Measurements from ENCODE around the gene MYRF. TPM values are rescaled to one million over a fixed set of nuclear protein-coding genes. Genes with fewer than 3 reads are reported as not detected.

MYRF gene
- total RNA-seq, 2 experiments from 2014 or later, result 0.19 to 1.1 TPM

DNA sequence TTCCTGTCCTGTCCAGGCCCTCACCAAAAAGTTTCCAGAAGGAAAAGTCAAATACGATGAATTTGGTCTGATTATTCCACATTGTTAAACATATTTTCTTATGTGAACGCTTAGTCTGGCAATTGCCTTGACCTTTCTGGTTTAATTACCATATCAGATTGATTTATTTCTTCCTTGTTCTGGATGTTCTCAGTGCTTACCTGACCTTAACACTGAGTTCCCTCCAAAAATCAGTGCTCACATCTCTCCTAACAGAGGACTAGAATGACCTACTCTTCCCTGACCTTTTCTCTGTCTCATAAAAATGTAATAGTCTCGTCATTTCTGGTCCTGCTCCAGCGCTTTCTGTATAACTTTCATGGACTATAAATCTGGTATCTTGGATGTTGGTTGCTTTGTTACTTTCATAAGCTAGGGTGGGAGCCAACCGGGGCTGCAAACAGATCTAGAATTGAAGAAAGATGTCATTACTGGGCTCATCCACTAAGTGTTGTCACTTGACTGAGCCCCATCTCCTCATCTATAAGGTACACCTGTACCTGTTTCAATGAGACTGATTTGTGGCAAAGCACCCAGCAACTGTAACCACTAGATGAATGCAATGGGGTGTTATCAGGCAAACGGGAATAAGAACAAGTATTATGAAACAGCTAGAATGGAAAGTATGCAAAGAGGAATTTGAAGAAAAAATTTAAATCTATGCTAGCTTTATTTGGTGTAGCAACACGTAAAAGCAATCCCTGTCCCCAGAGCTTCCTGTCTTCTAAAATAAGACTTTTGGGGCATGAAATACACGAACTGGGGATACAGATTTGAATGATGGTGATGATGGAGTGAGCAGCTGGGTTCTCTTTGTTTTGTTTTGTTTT lies 78.0 kb downstream of the MYRF start:
- no peaks in the 10 kb centered on the region for H3K9me3 ChIP-seq (ENCODE audit: low read length)
- no peaks in the 10 kb centered on the region for H4K20me1 ChIP-seq (ENCODE audit: insufficient read depth, low read length)
- no peak overlapping the region; the same call in 1 of the 2 replicates for H3K4me2 ChIP-seq (ENCODE audit: low read length)
- H3K4me1 ChIP-seq (ENCODE audit: insufficient read depth, low read length, poor library complexity, severe bottlenecking), result peaks cover 25% of the 10 kb centered on the region
- intact Hi-C loops (cut with micrococcal nuclease; ENCODE audit: unreplicated experiment), result no loop called here
- BruUV-seq (replicated peaks), result no TSS peak
- ChIA-PET POLR2A (interaction anchor here (0.6 to 0.8 kb wide), 2 partner anchors 8 to 23 kb away, joined by 3 read pairs; no protein-coding TSS in a partner anchor), CTCF (ENCODE audit: unreplicated experiment) (no interaction called here)
- no peaks in the 10 kb centered on the region for H3K36me3 ChIP-seq (ENCODE audit: insufficient read depth, low read length)
- H3K4me3 ChIP-seq (ENCODE audit: low read depth, low read length, poor library complexity, severe bottlenecking), result no peak overlapping the region
- no peaks in the 10 kb centered on the region for H3K9me2 ChIP-seq (ENCODE audit: insufficient read depth, low read length)
- no peak overlapping the region for H3K27ac ChIP-seq (ENCODE audit: low read depth, low read length, poor library complexity, severe bottlenecking)
- no peak for DNase-seq (ENCODE audit: low spot score)
- TF ChIP-seq, protein P1, sequence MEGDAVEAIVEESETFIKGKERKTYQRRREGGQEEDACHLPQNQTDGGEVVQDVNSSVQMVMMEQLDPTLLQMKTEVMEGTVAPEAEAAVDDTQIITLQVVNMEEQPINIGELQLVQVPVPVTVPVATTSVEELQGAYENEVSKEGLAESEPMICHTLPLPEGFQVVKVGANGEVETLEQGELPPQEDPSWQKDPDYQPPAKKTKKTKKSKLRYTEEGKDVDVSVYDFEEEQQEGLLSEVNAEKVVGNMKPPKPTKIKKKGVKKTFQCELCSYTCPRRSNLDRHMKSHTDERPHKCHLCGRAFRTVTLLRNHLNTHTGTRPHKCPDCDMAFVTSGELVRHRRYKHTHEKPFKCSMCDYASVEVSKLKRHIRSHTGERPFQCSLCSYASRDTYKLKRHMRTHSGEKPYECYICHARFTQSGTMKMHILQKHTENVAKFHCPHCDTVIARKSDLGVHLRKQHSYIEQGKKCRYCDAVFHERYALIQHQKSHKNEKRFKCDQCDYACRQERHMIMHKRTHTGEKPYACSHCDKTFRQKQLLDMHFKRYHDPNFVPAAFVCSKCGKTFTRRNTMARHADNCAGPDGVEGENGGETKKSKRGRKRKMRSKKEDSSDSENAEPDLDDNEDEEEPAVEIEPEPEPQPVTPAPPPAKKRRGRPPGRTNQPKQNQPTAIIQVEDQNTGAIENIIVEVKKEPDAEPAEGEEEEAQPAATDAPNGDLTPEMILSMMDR (conservative IDR thresholded peaks at IDR 0.05; ENCODE audit: low read length), result no peak
- no peak for TF ChIP-seq EZH2phosphoT487 (IDR thresholded peaks at IDR 0.05; ENCODE audit: borderline replicate concordance, low read depth, low read length)
- no peaks in the 10 kb centered on the region for H3K79me2 ChIP-seq (ENCODE audit: insufficient read depth, low read depth, low read length)
- H2AFZ ChIP-seq (ENCODE audit: low read length), result no peak overlapping the region

DNA sequence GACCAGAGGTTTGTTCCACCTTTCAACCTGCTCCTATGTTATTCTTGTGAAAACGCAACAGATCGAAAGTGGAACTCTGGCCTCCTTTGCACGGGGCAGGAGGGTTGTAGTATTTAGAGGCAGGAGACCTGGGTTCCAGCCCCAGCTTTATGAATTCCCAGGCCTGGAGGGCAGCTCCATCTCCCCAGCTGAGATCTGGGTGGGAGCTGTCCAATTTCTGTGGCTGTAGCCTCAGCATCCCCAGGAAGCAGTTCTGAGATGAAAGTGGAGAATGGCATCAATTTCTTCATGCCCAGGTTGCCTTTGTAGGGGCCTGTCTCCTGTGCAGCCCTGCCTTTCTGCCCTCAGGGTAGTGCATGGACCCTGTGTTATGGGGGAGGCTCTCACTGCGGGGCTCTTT lies 79.8 kb downstream of the MYRF start:
- Histone ChIP-seq H3K36me3 (ENCODE audit: insufficient read depth, low read length) (no peaks in the 10 kb centered on the region), H3K79me2 (ENCODE audit: insufficient read depth, low read depth, low read length) (no peaks in the 10 kb centered on the region), H2AFZ (ENCODE audit: low read length) (no peak overlapping the region), H3K27ac (ENCODE audit: low read depth, low read length, poor library complexity, severe bottlenecking) (no peak overlapping the region), H3K4me2 (ENCODE audit: low read length) (no peak overlapping the region; the same call in 1 of the 2 replicates), H3K4me3 (ENCODE audit: low read depth, low read length, poor library complexity, severe bottlenecking) (no peak overlapping the region), H3K9me2 (ENCODE audit: insufficient read depth, low read length) (no peaks in the 10 kb centered on the region), H4K20me1 (ENCODE audit: insufficient read depth, low read length) (no peaks in the 10 kb centered on the region), H3K4me1 (ENCODE audit: insufficient read depth, low read length, poor library complexity, severe bottlenecking) (peaks cover 31% of the 10 kb centered on the region), H3K9me3 (ENCODE audit: low read length) (no peaks in the 10 kb centered on the region)
- no peak for TF ChIP-seq EZH2phosphoT487 (IDR thresholded peaks at IDR 0.05; ENCODE audit: borderline replicate concordance, low read depth, low read length)
- TF ChIP-seq, protein P1 (conservative IDR thresholded peaks at IDR 0.05; ENCODE audit: low read length), result no peak
- DNase-seq (ENCODE audit: low spot score), result no peak
- intact Hi-C loops (cut with micrococcal nuclease; ENCODE audit: unreplicated experiment), result no loop called here
- ChIA-PET POLR2A (no interaction called here), CTCF (ENCODE audit: unreplicated experiment) (no interaction called here)
- BruUV-seq (replicated peaks), result no TSS peak

DNA sequence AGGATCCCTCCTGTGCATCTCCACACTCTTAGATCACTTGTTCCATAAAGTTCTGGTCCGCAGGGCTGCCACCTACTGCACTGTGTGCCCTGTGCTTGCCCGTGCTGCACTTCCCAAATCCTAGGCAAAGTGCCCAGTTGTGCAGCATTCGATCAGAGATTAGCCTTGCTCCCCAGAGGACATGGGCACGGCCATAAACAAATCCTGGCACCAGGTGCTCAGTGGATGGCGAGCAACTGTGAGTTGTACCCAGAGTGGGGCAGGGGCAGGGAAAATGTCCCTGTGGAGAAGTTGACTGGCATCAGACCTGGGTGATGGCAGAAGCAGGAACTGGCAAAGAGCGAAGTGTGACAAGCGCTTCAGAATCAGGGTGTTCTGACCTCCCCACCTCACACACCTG lies 80.3 kb downstream of the MYRF start:
- no peak overlapping the region for H2AFZ ChIP-seq (ENCODE audit: low read length)
- no peaks in the 10 kb centered on the region for H3K9me3 ChIP-seq (ENCODE audit: low read length)
- H3K4me2 ChIP-seq (ENCODE audit: low read length), result no peak overlapping the region
- H3K9me2 ChIP-seq (ENCODE audit: insufficient read depth, low read length), result no peaks in the 10 kb centered on the region
- H3K36me3 ChIP-seq (ENCODE audit: insufficient read depth, low read length), result no peaks in the 10 kb centered on the region
- no peaks in the 10 kb centered on the region for H3K79me2 ChIP-seq (ENCODE audit: insufficient read depth, low read depth, low read length)
- ChIA-PET CTCF (ENCODE audit: unreplicated experiment) (no interaction called here), POLR2A (no interaction called here)
- H3K4me1 ChIP-seq (ENCODE audit: insufficient read depth, low read length, poor library complexity, severe bottlenecking), result peaks cover 31% of the 10 kb centered on the region
- no peak overlapping the region for H3K4me3 ChIP-seq (ENCODE audit: low read depth, low read length, poor library complexity, severe bottlenecking)
- intact Hi-C loops (cut with micrococcal nuclease; ENCODE audit: unreplicated experiment), result no loop called here
- no TSS peak for BruUV-seq (replicated peaks)
- no peak for TF ChIP-seq EZH2phosphoT487 (IDR thresholded peaks at IDR 0.05; ENCODE audit: borderline replicate concordance, low read depth, low read length)
- TF ChIP-seq, protein P1 (conservative IDR thresholded peaks at IDR 0.05; ENCODE audit: low read length), result no peak
- no peak for DNase-seq (ENCODE audit: low spot score)
- H4K20me1 ChIP-seq (ENCODE audit: insufficient read depth, low read length), result no peaks in the 10 kb centered on the region
- no peak overlapping the region for H3K27ac ChIP-seq (ENCODE audit: low read depth, low read length, poor library complexity, severe bottlenecking)

Data from OCI-LY7 (cell line).